ENCODE data around the gene EHBP1.

- TF ChIP-seq CTCF (conservative IDR thresholded peaks at IDR 0.05; ENCODE audit: low read depth, low read length) (no peak), EZH2 (IDR thresholded peaks at IDR 0.05; ENCODE audit: borderline replicate concordance, low read depth, low read length, poor library complexity, severe bottlenecking) (no peak)
These were observed 303.3 kb downstream of the EHBP1 start for GRCh38 chr2:63008838-63009237.
